ENCODE measurements around the gene B4GALT5.

The B4GALT5 gene

GRCh38 chr20:49750611-49751396 is 37.1 kb upstream of the B4GALT5 start:
- Histone ChIP-seq H2AK5ac (ENCODE audit: low read length) (no peak overlapping the region), H3K4me2 (ENCODE audit: low read length) (no peak overlapping the region), H3K56ac (ENCODE audit: low read length) (no peak overlapping the region), H4K8ac (ENCODE audit: low read depth, low read length) (no peak overlapping the region), H3K27me3 (ENCODE audit: insufficient read depth, low read length, poor library complexity) (no peaks in the 10 kb centered on the region), H3K4ac (ENCODE audit: low read depth, low read length) (no peak overlapping the region), H3K79me1 (ENCODE audit: low read length) (no peaks in the 10 kb centered on the region), H3K79me2 (ENCODE audit: control insufficient read depth, insufficient read depth, low read length) (no peaks in the 10 kb centered on the region), H3K36me3 (ENCODE audit: control insufficient read depth, insufficient read depth, low read length) (no peaks in the 10 kb centered on the region), H2BK5ac (ENCODE audit: low read length) (no peak overlapping the region), H2BK120ac (ENCODE audit: low read depth, low read length) (no peak overlapping the region), H3K18ac (ENCODE audit: low read length) (no peak overlapping the region), H4K5ac (ENCODE audit: low read length) (no peak overlapping the region), H3K9ac (ENCODE audit: low read length) (no peak overlapping the region), H3K4me3 (ENCODE audit: low read length) (no peak overlapping the region), H3K23ac (ENCODE audit: low read length) (no peak overlapping the region), H3K4me1 (ENCODE audit: control insufficient read depth, low read depth, low read length) (no peaks in the 10 kb centered on the region), H3K27ac (ENCODE audit: low read depth, low read length) (no peak overlapping the region), H2BK15ac (replicated peaks; ENCODE audit: low read depth) (no peak overlapping the region)
- WGBS (ENCODE audit: extremely low coverage, insufficient coverage, low lambda C conversion rate), result no CpG with 5 or more reads among the region's 12 CpGs
- no peak for DNase-seq

- no peak overlapping the region for H3K23ac ChIP-seq (ENCODE audit: low read length)
- no peak overlapping the region for H3K4me3 ChIP-seq (ENCODE audit: low read length)
- no peak for DNase-seq
- no peak overlapping the region for H3K56ac ChIP-seq (ENCODE audit: low read length)
- no peak overlapping the region for H4K5ac ChIP-seq (ENCODE audit: low read length)
- H3K27me3 ChIP-seq (ENCODE audit: insufficient read depth, low read length, poor library complexity), result no peaks in the 10 kb centered on the region
- no peak overlapping the region for H2BK120ac ChIP-seq (ENCODE audit: low read depth, low read length)
- H3K9ac ChIP-seq (ENCODE audit: low read length), result no peak overlapping the region
- H3K79me1 ChIP-seq (ENCODE audit: low read length), result no peaks in the 10 kb centered on the region
- H2AK5ac ChIP-seq (ENCODE audit: low read length), result no peak overlapping the region
- no peak overlapping the region for H3K4ac ChIP-seq (ENCODE audit: low read depth, low read length)
- H3K4me1 ChIP-seq (ENCODE audit: control insufficient read depth, low read depth, low read length), result no peaks in the 10 kb centered on the region
- H3K4me2 ChIP-seq (ENCODE audit: low read length), result no peak overlapping the region
- no peak overlapping the region for H3K18ac ChIP-seq (ENCODE audit: low read length)
- no peak overlapping the region for H2BK15ac ChIP-seq (replicated peaks; ENCODE audit: low read depth)
- H2BK5ac ChIP-seq (ENCODE audit: low read length), result no peak overlapping the region
- H3K36me3 ChIP-seq (ENCODE audit: control insufficient read depth, insufficient read depth, low read length), result no peaks in the 10 kb centered on the region
- H4K8ac ChIP-seq (ENCODE audit: low read depth, low read length), result no peak overlapping the region
- no peaks in the 10 kb centered on the region for H3K79me2 ChIP-seq (ENCODE audit: control insufficient read depth, insufficient read depth, low read length)
- no peak overlapping the region for H3K27ac ChIP-seq (ENCODE audit: low read depth, low read length)
- WGBS (ENCODE audit: extremely low coverage, insufficient coverage, low lambda C conversion rate), result no CpG with 5 or more reads among the region's 1 CpG
These were observed 35.9 kb upstream of the B4GALT5 start for GRCh38 chr20:49749625-49750024.

- no peak overlapping the region for H4K5ac ChIP-seq (ENCODE audit: low read length)
- H3K79me2 ChIP-seq (ENCODE audit: control insufficient read depth, insufficient read depth, low read length), result no peaks in the 10 kb centered on the region
- no peak overlapping the region for H3K4ac ChIP-seq (ENCODE audit: low read depth, low read length)
- H3K4me1 ChIP-seq (ENCODE audit: control insufficient read depth, low read depth, low read length), result no peaks in the 10 kb centered on the region
- no CpG with 5 or more reads among the region's 3 CpGs for WGBS (ENCODE audit: extremely low coverage, insufficient coverage, low lambda C conversion rate)
- no peak overlapping the region for H3K27ac ChIP-seq (ENCODE audit: low read depth, low read length)
- H3K9ac ChIP-seq (ENCODE audit: low read length), result no peak overlapping the region
- no peaks in the 10 kb centered on the region for H3K27me3 ChIP-seq (ENCODE audit: insufficient read depth, low read length, poor library complexity)
- DNase-seq, result no peak
- no peak overlapping the region for H2BK120ac ChIP-seq (ENCODE audit: low read depth, low read length)
- H3K18ac ChIP-seq (ENCODE audit: low read length), result no peak overlapping the region
- H3K36me3 ChIP-seq (ENCODE audit: control insufficient read depth, insufficient read depth, low read length), result no peaks in the 10 kb centered on the region
- no peak overlapping the region for H3K56ac ChIP-seq (ENCODE audit: low read length)
- no peak overlapping the region for H4K8ac ChIP-seq (ENCODE audit: low read depth, low read length)
- H2AK5ac ChIP-seq (ENCODE audit: low read length), result no peak overlapping the region
- no peaks in the 10 kb centered on the region for H3K79me1 ChIP-seq (ENCODE audit: low read length)
- no peak overlapping the region for H3K4me3 ChIP-seq (ENCODE audit: low read length)
- no peak overlapping the region for H3K4me2 ChIP-seq (ENCODE audit: low read length)
- no peak overlapping the region for H2BK5ac ChIP-seq (ENCODE audit: low read length)
- H3K23ac ChIP-seq (ENCODE audit: low read length), result no peak overlapping the region
- H2BK15ac ChIP-seq (replicated peaks; ENCODE audit: low read depth), result no peak overlapping the region
These were observed 34.8 kb upstream of the B4GALT5 start for GRCh38 chr20:49748525-49748838.

GRCh38 chr20:49747707-49748524 is 34.2 kb upstream of the B4GALT5 start:
- Histone ChIP-seq H2BK15ac (replicated peaks; ENCODE audit: low read depth) (no peak overlapping the region), H3K27ac (ENCODE audit: low read depth, low read length) (no peak overlapping the region), H3K18ac (ENCODE audit: low read length) (no peak overlapping the region), H3K4ac (ENCODE audit: low read depth, low read length) (no peak overlapping the region), H2AK5ac (ENCODE audit: low read length) (no peak overlapping the region), H3K56ac (ENCODE audit: low read length) (peak overlapping the region; percentile 6), H2BK5ac (ENCODE audit: low read length) (no peak overlapping the region), H2BK120ac (ENCODE audit: low read depth, low read length) (no peak overlapping the region), H3K4me3 (ENCODE audit: low read length) (no peak overlapping the region), H3K4me2 (ENCODE audit: low read length) (no peak overlapping the region), H3K79me2 (ENCODE audit: control insufficient read depth, insufficient read depth, low read length) (no peaks in the 10 kb centered on the region), H3K4me1 (ENCODE audit: control insufficient read depth, low read depth, low read length) (no peaks in the 10 kb centered on the region), H3K9ac (ENCODE audit: low read length) (no peak overlapping the region), H3K79me1 (ENCODE audit: low read length) (no peaks in the 10 kb centered on the region), H4K8ac (ENCODE audit: low read depth, low read length) (no peak overlapping the region), H3K36me3 (ENCODE audit: control insufficient read depth, insufficient read depth, low read length) (no peaks in the 10 kb centered on the region), H3K27me3 (ENCODE audit: insufficient read depth, low read length, poor library complexity) (no peaks in the 10 kb centered on the region), H4K5ac (ENCODE audit: low read length) (no peak overlapping the region), H3K23ac (ENCODE audit: low read length) (no peak overlapping the region)
- no peak for DNase-seq
- WGBS (ENCODE audit: extremely low coverage, insufficient coverage, low lambda C conversion rate), result no CpG with 5 or more reads among the region's 10 CpGs

- Histone ChIP-seq H2BK5ac (ENCODE audit: low read length) (no peak overlapping the region), H3K79me1 (ENCODE audit: low read length) (no peaks in the 10 kb centered on the region), H3K79me2 (ENCODE audit: control insufficient read depth, insufficient read depth, low read length) (no peaks in the 10 kb centered on the region), H3K56ac (ENCODE audit: low read length) (no peak overlapping the region), H3K4me3 (ENCODE audit: low read length) (no peak overlapping the region), H2BK15ac (replicated peaks; ENCODE audit: low read depth) (no peak overlapping the region), H2AK5ac (ENCODE audit: low read length) (no peak overlapping the region), H3K27me3 (ENCODE audit: insufficient read depth, low read length, poor library complexity) (no peaks in the 10 kb centered on the region), H3K4ac (ENCODE audit: low read depth, low read length) (no peak overlapping the region), H3K4me1 (ENCODE audit: control insufficient read depth, low read depth, low read length) (no peaks in the 10 kb centered on the region), H3K36me3 (ENCODE audit: control insufficient read depth, insufficient read depth, low read length) (no peaks in the 10 kb centered on the region), H4K8ac (ENCODE audit: low read depth, low read length) (no peak overlapping the region), H4K5ac (ENCODE audit: low read length) (no peak overlapping the region), H3K23ac (ENCODE audit: low read length) (no peak overlapping the region), H3K27ac (ENCODE audit: low read depth, low read length) (no peak overlapping the region), H2BK120ac (ENCODE audit: low read depth, low read length) (no peak overlapping the region), H3K18ac (ENCODE audit: low read length) (no peak overlapping the region), H3K4me2 (ENCODE audit: low read length) (no peak overlapping the region), H3K9ac (ENCODE audit: low read length) (no peak overlapping the region)
- no CpG with 5 or more reads among the region's 9 CpGs for whole genome bisulfite sequencing (ENCODE audit: extremely low coverage, insufficient coverage, low lambda C conversion rate)
- peak; percentile 73 for DNase-seq
These were observed 29.3 kb upstream of the B4GALT5 start for GRCh38 chr20:49742948-49743347.

All from mesendoderm (in vitro differentiated cells).